NCI-H1105 treated with DMSO at 0.1 percent for 48 hours (cell line): ENCODE results near the gene SRRT.
"Not testable (repeated sequence)": the region's sequence is repeated elsewhere in the genome, so short reads cannot be mapped to it uniquely, and the experiment has no call there.

Source experiments
- DNase-seq: peaks from one replicate; lab custom pipeline; 2025; lab: John Stamatoyannopoulos, UW

The SRRT gene

DNA sequence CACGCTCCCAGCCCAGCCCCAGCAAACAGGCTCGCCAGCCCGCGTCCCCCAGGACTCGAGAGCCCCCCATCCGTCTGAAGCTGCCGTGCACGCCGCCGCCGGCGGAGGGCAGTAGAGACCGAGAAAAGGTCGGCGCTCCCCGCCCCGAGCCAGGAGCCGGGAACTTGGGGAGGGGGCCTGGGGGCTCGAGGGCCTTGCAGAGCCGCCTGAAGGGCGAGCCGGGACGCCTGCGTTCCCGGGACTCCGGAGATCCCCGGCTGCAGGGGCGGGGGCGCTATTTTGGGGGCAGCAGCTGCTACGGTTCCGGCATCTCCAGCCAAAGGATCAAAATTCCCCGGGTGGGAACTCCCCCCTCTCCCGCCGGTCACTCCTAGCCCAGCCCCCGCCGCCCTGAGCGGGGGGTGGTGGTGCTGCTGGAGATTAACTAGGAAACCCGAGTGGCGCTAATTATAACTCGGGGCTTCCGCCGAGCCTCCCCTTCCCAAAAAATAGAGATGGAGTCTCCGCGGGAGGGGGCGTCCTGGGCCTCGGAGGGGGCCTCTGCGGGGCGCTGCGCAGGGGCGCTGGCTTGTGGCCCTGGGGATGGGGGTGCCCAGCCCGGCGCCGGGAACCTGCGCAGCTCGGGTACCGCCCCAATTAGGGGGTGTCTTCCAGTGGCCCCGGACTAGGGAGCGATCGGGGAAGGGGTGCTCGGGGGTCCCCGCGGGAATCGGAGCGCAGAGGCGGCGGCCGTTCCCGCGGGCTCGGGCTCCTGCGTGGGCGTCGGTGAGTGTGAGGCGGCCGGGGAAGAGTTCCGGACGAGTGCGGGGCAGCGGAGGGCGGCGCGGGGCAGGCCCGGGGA, 20.2 kb downstream of the SRRT start:
- DNase-seq = peak; percentile 28

DNA sequence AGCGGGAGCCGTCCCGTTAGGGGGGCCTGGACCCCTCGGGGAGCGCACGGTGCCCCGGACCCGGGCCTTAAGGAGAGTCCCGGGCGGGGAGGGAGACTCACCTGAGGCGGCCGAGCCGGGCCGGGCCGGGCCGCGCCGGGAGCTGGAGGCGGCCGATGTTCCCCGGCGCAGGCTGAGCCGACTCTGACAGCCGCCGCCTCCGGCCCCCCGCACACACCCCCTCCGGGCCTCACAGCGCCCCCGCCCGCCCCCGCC, 20.7 kb downstream of the SRRT start, which contains the start of gene ACHE:
ACHE (minus strand) TSS at position 188 of the 255 bp plus-strand sequence. CDS start 1,656 bp downstream, outside the sequence.
- DNase-seq = no peak

DNA sequence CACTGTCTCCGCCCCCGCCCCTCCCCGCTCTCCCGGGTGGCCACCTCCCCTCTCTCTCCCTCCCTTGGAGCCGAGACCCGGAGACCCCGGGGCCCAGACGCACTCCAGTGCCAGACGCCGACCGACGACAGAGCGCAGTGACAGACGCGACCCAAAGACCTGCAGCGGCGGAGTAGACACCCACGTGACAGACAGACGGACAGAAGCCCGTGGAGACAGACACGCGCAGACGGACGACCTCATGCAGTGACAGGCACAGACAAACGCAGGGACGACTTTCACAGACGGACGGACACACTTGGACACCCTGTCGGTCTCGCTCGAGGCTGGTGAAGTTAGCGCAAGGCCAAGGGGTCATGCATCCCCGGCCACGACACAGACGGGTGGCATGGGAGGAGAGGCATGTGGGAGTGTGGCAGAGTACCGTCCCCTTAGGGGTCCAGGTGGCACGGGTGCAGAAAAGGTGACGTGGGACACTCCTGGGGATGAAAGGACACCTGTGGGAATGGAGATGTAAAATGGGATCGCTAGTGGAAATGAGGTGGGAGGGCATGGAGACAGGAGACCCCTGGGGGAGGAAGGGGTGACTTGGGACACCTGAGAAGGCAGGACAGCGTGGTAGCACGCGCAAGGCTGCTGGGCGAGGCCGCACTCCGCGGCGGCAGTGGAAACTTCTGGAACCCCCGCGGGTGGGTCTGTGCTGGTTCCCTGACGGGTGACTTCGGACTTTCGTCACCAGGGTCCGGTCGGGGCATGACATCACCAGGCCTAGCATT, 21.2 kb downstream of the SRRT start:
- peak; percentile 53 for DNase-seq

DNA sequence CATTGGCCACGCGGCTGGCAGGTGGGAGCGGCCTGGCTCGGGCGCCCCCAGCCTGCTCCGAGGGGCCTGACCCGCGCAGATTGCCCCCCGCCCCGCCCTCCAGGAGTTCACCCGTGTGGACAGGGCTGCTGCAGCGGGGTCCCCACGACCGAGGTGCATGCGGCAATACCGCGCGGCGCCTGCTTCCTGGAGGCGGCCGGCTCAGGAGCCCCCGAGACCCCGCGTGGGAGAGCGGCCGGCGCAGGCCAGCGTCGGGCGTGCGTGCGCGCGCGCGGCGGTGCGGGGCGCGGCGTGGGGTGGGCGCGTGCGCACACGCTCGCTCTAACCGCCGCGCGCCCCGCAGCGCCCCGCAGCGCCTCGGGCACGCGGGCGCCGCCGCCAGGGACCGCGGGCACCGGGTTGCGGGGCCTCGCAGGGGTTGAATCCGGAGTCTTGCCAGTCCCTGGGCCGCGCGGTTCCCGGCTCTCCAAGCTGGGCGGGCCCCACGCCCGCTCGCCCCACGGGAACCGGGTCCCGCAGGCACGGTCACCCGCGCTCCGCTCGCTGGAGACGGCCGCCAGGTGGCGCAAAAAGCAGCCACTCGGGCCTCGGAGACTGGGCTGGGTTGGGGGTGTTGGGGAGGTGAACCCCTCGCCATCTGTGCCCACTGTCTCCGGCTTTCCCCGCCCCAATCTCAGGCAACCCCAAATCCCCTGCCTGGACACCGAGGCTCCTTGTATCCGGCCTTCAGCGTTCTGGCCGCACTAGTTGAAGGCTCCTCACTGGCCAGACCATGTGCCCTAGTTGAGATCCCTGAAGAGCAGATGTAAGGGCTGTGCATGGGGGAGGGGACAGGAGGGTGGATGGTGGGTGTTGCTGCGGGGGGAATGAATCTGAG, 22.1 kb downstream of the SRRT start:
- DNase-seq = no peak

DNA sequence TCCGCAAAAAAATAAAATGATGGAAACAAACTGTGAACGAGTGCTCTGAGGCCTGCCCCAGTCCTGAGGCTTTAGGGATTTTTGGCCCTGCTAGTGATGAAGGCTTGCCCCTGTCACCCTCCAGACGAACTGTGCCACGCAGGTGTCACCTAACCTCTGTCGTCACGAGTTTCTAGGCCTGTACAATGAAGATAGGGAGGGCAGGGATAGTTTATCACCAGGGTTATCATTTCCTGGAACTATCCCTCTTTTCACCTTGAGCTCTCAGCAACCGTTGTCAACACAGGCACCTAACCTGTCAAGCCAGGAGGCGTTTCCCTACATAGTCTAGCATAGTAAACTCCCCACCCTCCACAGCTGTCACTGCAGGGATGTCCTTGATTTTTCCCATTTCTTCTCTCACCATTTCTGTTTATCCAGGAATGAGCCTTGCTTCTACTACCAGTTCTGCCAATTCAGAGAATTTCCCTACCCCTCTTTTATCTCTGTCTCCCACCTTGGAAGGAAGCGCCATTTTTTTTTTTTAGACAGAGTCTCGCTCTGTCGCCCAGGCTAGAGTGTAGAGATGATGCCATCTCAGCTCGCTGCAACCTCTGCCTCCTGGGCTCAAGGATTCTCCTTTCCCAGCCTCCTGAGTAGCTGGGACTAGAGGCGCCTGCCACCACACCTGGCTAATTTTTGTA, 23.0 kb downstream of the SRRT start:
- DNase-seq = no peak

DNA sequence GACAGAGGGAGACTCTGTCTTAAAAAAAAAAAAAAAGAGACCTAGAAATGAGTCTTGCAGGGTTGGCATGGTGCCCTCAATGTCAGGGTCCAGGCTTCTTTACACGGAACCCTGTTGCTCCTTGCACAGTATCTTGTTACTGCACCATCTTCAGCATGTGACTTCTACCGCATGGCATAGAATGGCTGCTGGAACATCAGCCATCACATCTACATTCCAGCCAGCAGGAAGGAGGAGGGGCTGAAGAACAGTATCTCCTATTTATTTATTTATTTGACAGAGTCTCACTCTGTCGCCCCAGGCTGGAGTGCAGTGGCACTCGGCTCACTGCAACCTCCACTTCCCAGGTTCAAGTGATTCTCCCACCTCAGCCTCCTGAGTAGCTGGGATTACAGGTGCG, 24.5 kb downstream of the SRRT start:
- no peak for DNase-seq

DNA sequence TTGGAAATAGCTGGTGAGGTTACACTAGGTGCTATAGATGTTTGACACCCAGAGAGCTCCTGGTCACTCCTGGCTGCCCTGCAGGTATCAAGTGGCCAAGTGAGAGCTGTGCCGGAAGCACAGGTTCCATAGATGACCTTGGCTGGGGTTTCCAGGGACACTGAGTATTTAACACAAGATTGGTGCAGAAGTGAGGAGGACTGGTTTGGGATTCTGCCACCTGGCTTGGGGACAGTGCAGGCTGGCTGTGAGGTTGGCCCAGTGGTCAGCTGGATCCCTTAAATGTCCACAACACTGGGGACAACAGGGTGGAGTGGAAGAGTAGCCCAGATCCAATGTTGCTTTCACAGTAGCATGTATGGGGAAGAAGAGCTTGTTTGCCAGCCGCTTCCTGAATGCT, 26.1 kb downstream of the SRRT start:
- DNase-seq = no peak

DNA sequence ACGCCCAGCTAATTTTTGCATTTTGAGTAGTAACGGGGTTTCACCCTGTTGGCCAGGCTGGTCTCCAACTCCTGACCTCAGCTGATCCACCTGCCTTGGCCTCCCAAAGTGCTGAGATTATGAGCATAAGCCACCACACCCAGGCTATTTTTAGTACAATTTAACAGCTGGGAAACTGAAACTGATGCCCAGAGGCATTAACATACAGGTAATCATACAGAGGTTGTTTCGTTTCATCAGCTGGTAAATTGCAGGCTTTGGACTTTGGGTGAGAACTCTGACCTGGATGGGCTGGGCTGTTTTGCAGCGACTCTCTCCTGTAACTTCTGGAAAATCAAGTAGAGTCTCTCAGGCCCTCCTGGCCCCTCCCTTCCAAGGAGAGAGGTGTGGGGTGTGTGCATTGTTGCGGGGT, 27.0 kb downstream of the SRRT start:
- no peak for DNase-seq

DNA sequence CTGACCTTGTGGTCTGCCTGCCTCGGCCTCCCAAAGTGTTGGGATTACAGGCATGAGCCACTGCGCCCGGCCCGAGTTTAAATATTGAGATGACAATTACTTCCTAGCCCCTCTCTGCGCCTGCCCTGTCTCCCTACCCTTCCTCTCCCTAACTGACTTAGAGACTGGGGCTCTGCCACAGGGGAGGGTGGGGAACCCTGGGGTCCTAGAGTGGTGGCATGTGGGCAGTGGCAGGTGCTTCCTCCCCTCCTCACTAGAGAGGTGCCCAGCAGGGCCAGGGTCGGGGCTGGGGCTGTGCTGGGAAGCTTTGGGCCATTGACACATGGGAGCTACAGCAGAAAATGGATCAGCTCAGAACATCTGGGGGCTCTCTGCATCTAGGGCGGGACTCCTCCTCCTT, 27.7 kb downstream of the SRRT start:
- DNase-seq = no peak

DNA sequence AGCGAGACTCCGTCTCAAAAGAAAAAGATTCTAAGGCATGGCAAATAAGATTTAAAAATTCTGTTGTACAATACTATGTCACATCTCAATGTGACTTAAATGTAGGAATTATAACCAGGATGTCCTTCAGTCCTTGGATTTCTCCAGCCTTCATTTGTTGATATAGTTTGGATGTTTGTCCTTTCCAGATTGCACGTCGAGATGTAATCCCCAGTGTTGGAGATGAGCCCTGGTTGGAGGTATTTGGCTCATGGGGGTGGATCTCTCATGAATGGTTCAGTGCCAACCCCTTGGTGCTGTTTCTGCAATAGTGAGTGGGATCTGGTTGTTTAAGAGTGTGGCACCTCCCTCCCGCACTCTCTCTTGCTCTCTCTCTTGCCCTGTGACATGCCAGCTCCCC, 33.6 kb downstream of the SRRT start:
- no peak for DNase-seq

DNA sequence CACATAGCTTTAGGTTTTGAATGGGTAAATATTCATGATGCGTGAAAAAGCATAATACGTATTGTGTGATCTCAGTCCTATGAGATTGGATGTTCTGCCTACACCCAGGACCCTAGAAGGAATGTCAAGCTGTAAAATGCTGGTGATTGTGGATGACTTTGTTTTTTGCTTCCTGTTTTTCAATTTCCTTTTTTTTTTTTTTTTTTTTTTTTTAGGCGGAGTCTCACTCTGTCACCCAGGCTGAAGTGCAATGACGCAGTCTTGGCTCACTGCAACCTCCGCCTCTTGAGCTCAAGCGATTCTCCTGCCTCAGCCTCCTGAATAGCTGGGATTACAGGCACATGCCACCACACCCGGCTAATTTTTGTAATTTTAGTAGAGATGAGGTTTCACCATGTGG, 35.5 kb downstream of the SRRT start:
- not testable (repeated sequence) for DNase-seq

DNA sequence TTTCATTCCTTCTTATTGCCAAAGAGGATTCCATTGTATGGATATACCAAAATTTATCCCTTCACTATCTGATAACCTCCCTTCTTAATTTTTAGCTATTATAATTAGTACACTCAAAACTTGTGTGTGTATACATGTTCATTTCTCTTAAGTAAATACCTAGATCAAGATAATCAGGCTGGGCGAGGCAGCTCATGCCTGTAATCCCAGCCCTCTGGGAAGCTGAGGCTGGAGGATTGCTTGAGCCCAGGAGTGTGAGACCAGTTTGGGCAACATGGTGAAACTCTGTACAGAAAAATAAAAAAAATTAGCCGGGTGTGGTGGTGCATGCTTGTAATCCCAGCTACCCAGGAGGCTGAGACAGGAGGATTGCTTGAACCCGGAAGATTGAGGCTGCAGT, 36.6 kb downstream of the SRRT start:
- no peak for DNase-seq

DNA sequence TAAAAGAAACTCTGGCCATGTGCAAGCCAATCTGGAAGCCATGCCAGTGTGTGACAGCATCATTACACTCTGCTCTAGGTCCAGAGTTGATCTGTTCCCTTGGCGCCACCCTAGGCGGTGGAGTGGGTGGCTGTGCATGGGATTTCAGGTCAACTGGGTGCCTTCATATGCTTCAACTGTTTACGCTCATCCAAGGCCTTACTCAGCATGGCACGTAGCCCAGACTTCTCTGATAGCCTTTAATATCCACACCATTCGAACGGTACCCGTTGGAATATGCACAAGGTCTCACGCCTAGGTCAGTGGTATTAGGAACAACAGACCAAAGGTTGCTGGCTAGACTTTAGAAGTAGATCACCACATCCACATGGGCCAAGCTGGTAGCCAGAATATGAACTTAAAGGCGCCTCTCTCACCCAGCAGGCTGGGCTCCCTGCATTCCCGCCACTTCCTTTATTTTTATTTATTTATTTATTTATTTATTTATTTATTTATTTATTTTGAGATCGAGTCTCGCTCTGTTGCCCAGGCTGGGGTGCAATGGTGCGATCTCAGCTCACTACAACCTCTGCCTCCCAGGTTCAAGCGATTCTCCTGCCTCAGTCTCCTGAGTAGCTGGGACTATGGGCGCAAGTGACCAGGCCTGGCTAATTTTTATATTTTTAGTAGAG, 39.4 kb downstream of the SRRT start:
- DNase-seq = no peak

DNA sequence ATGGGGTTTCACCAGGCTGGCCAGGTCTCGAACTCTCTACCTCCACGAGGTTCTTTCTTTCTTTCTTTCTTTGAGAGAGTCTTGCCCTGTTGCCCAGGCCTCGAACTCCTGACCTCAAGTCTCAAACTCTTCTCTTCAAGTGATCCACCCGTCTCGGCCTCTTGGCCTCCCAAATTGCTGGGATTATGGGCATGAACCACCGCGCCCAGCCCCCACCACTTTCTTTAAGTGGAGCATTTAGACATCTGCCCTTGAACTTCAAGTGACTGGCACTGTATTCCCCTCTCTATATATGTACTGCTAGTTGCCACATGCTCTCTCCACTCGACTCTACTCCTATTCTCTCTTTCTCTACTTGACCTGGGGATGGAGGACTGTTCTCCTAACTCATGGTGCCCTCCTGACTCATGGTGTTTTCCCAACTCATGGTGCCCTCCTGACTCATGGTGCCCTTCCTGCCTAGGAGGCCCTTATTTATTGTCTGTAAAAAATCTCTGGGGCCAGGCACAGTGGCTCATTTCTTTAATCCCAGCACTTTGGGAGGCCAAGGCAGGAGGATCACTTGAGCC, 40.1 kb downstream of the SRRT start:
- no peak for DNase-seq

DNA sequence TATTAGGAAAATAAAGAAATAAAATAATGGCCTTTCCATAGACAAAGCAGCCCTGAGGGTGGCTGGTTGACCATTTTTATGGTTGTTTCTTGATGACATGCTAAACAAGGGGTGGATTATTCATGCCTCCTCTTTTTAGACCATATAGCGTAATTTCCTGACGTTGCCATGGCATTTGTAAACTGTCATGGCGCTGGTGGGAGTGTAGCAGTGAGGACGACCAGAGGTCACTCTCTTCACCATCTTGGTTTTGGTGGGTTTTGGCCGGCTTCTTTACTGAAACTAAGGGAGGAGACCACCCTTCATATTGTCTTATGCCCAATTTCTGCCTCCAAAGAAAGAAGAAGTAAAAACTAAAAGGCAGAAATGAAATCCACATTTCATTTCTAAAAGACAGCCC, 44.4 kb downstream of the SRRT start:
- not testable (repeated sequence) for DNase-seq

DNA sequence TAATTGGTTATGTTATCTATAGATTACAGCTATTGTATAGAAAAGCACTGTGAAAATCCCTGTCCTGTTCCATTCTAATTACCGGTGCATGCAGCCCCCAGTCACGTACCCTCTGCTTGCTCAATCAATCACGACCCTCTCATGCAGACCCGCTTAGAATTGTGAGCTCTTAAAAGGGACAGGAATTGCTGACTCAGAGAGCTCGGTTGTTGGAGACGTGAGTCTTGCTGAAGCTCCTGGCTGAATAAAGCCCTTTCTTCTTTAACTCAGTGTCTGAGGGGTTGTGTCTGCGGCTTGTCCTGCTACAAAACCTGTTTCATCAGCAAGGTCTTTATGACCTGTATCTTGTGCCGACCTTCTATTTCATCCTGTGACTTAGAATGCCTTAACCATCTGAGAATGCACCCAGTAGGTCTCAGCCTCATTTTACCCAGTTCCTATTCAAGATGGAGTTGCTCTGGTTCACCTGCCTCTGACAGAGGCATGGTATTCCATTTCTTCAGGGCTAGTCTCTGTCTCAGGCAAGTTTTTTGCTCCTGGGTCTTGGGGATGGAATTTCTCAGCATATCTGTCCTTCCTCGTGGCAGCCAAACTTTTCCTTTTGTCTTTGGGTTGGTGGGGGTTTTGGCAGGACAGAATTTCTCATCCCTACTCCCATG, 45.0 kb downstream of the SRRT start:
- not testable (repeated sequence) for DNase-seq

DNA sequence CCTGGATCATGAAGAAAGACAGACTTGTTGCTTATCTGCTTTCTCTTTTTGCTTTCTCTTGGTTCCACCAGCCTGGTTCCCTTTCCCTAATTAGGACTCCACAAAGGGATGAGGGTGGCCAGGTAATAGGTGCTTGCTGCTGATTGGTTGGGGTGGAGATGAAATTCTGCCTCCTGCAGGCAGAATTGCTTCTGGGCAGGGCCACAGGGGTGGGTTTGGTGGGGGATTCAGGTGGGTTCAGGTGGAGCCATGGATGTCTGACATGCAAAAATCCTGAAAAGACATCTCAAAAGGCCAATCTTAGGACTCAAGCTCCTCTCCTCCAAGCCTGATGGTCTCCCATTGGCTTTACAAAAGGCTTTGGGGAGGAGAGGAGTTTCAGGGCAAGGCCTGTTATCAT, 46.1 kb downstream of the SRRT start:
- no peak for DNase-seq

DNA sequence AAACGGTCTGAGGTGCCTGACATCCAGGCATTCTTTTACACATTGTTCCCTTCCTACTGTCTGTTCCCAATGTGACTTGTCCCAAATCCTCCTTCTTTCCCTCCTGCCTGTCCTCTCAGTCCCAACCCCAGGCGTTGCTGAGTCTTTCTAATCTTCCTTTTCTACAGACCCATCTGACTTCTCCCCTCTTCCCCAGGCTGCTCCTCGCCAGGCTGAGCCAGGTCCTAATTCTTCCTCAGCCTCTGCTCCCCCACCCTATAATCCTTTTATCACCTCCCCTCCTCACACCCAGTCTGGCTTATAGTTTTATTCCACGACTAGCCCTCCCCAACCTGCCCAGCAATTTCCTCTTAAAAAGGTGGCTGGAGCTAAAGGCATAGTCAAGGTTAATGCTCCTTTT, 48.7 kb downstream of the SRRT start:
- not testable (repeated sequence) for DNase-seq

DNA sequence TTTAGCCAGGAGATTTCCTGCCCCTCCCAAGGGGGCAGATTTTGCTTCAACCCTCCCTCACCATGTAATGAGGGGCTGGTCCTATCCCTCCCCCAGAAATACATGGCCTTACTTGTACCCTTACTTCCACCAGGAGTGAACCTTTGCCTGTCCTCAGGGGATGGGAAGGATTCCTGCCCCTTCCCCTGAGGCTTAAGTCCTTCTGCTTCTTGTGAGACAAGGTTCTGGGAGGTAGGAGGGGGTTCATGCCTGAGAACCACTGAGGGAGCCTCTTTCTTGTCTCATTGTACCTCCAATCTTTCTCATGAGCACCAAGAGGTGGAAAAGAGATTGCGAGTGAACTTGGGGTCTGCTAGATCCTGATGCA, 54.9 kb downstream of the SRRT start:
- DNase-seq = no peak

DNA sequence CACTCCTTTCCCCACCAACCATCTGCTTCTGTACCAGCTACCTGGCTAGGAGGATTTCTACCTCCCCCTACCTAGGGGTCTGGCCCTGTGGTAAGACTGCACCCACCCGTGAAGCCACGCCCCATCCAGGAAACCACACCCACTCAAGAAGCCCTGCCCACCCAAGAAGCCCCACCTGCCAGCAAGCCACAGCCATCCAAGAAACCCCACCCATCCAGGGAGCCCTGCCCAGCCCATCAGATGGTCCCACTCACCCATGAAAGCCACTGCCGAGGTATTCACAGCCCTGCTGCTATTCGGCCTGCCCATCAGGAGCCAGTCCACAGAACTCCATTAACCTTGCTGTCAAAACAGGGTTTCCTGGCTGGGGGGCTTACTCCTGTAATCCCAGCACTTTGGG, 58.8 kb downstream of the SRRT start:
- DNase-seq = no peak

DNA sequence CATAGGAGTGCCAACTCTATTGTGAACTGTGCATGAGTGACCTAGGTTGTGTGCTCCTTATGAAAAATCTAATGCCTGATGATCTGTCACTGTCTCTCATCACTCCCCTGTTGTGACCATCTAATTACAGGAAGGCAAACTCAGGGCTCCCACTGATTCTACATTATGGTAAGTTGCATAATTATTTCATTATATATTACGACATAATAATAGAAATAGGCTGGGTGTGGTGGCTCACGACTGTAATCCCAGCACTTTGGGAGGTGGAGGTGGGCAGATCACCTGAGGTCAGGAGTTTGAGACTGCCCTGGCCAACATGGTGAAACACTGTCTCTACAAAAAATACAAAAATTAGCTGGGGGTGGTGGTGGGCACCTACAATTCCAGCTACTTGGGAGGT, 60.5 kb downstream of the SRRT start:
- not testable (repeated sequence) for DNase-seq
